Upper lobe of right lung (tissue), 1 donor: ENCODE measurements around the gene DGKI. TPM values are rescaled to one million over a fixed set of nuclear protein-coding genes. Genes with fewer than 3 reads are reported as not detected.

ENCODE experiments used
- ATAC-seq: fragments of 200-7000 bp; cut with Tn5 transposase; one replicate; pipeline ENCODE4 v1.9.1; 2020; ENCODE audit warnings: mild to moderate bottlenecking, moderate library complexity
- DNase-seq: peaks from one replicate; pipeline ENCODE4 v3.0.0-alpha.2; 2020
- H3K27ac ChIP-seq: fragments of 200-600 bp; one replicate; pipeline ENCODE4 v1.8.0; 2022
- H3K27me3 ChIP-seq: fragments of 200-600 bp; one replicate; pipeline ENCODE4 v1.8.0; 2022; ENCODE audit warnings: mild to moderate bottlenecking
- H3K36me3 ChIP-seq: fragments of 200-600 bp; one replicate; pipeline ENCODE4 v1.8.0; 2022
- H3K4me1 ChIP-seq: fragments of 200-600 bp; one replicate; pipeline ENCODE4 v1.8.0; 2022
- H3K4me3 ChIP-seq: fragments of 200-600 bp; one replicate; pipeline ENCODE4 v1.8.0; 2022; ENCODE audit warnings: mild to moderate bottlenecking
- H3K9me3 ChIP-seq: fragments of 200-600 bp; one replicate; pipeline ENCODE4 v1.8.0; 2022
- intact Hi-C: fragments of 100-400 bp; cut with DNase I; formaldehyde crosslinking; loops from one replicate; pipeline ENCODE4 v1.11.0; 2022
- total RNA-seq: library from RNA; stranded (reverse); fragmentation: NEBNext Ultra II Directional; extraction: Animal tissue kit (Norgen Biotek cat#: 25700); gene quantifications from one replicate; pipeline ENCODE4 v1.2.1, GENCODE V29; 2021
- TF ChIP-seq, protein P1 (sequence below): fragments of 200-600 bp; IDR thresholded peaks from one replicate; pipeline ENCODE4 v1.8.0; 2022; ENCODE audit warnings: antibody characterized with exemption
- donor health status: DM: no; HTN: yes; CAD: no; lungs with severe emphysema.

Gene DGKI
- total RNA-seq, 1 donor from 2014 or later = 0.67 TPM

DNA sequence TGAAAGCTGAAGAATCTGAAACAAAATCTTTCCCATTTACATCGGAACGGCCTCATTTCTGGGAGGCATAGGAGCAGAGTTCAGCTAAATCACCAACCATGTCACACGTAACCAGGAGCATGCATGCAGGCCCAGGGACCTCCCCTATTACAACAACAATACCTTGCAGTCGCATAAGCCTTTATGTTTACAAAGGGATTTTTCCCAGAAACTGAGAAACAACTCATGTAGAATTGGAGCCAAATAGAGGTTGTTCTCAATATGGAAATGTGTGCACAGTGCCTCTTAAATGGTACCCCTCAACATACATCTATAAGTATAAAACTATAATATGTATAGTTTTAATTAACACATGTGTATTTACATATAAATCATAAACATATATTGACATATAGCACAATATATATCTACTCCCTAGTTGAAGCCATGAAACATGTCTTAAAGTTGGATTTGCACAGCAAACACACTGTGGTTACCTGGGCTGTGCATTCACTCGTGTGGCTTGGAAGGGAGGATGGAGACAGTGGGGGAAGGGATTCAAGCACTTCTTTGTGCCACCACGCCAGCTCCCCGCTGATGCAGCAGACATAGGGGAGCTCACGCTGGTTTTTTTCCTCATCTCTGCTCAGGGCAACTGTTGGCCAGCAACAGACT, 35.0 kb upstream of the DGKI start:
- DNase-seq (no peak), ATAC-seq (no peak)
- Histone ChIP-seq H3K4me1 (peaks cover 1% of the 10 kb centered on the region), H3K4me3 (no peak overlapping the region), H3K27ac (no peak overlapping the region), H3K27me3 (no peaks in the 10 kb centered on the region), H3K36me3 (peaks cover 93% of the 10 kb centered on the region), H3K9me3 (no peaks in the 10 kb centered on the region)
- intact Hi-C loops = loop anchor here (10.0 kb wide), 1 partner anchor 227 kb away; no protein-coding TSS in a partner anchor
- TF ChIP-seq, protein P1, sequence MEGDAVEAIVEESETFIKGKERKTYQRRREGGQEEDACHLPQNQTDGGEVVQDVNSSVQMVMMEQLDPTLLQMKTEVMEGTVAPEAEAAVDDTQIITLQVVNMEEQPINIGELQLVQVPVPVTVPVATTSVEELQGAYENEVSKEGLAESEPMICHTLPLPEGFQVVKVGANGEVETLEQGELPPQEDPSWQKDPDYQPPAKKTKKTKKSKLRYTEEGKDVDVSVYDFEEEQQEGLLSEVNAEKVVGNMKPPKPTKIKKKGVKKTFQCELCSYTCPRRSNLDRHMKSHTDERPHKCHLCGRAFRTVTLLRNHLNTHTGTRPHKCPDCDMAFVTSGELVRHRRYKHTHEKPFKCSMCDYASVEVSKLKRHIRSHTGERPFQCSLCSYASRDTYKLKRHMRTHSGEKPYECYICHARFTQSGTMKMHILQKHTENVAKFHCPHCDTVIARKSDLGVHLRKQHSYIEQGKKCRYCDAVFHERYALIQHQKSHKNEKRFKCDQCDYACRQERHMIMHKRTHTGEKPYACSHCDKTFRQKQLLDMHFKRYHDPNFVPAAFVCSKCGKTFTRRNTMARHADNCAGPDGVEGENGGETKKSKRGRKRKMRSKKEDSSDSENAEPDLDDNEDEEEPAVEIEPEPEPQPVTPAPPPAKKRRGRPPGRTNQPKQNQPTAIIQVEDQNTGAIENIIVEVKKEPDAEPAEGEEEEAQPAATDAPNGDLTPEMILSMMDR = no peak

DNA sequence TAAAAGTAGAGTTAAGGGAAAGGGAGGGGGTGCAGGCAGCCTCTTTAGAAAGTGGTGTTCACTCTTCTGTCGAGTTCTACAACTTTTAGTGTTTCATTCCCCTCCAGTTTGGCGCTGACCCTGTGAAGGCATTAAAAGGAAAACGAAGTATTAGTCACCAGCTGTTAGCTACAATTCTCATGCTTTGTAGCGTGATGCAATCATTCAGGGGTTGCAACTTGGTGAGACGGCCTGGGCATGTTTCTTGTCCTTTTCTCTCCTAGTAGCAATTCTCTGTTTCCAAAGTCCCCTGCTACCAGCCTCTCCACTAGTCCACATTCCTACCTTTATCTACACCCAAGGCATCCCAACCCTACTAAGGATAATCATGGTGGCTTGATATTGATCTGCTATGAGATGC, 33.7 kb upstream of the DGKI start:
- Histone ChIP-seq H3K4me3 (no peak overlapping the region), H3K4me1 (peaks cover 3% of the 10 kb centered on the region), H3K27ac (no peak overlapping the region), H3K27me3 (no peaks in the 10 kb centered on the region), H3K36me3 (peaks cover 91% of the 10 kb centered on the region), H3K9me3 (no peaks in the 10 kb centered on the region)
- intact Hi-C loops = loop anchor here (10.0 kb wide), 1 partner anchor 226 kb away; no protein-coding TSS in a partner anchor
- TF ChIP-seq, protein P1 = no peak
- DNase-seq (no peak), ATAC-seq (no peak)

DNA sequence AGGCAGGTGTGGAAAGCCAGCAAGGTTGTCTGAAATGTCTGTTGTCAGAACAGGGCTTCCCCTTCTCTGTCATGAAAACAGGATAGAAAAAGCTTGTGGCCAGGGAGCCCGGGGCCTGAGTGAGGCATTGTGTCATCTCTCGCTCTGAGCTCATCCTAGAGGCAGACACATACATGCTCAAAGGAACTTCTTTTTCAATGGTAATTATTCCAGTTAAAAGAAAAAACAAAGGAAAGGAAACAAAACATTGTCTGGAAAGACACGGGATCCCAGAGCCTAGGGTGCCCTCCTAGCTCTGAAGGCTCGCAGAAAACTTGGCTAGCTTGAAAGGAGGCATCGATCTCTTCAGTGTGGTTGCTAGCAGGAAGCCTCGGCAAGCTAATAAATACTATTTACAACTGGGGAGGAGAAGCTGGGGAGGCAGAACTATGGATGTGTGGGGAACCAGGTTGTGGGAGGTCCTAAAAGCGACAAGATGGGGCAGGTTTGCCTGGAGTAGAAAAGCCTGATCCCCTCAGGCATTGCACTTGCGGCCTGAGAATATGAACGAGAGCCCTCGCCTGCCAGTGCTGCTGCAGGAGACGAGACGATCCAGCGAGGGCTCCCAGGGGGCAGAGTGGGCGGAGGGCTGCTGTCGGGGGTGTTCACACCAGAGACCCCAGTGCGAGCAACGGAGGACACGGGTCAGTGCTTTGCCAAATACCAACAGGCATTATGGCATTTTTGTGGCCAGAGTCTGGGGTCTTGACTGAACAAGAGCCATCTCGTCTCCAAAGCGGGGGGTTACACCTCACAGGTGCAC, 32.8 kb upstream of the DGKI start:
- intact Hi-C loops = loop anchor here (10.0 kb wide), 1 partner anchor 225 kb away; no protein-coding TSS in a partner anchor
- peaks cover 86% of the 10 kb centered on the region for H3K36me3 ChIP-seq
- TF ChIP-seq, protein P1 = no peak

DNA sequence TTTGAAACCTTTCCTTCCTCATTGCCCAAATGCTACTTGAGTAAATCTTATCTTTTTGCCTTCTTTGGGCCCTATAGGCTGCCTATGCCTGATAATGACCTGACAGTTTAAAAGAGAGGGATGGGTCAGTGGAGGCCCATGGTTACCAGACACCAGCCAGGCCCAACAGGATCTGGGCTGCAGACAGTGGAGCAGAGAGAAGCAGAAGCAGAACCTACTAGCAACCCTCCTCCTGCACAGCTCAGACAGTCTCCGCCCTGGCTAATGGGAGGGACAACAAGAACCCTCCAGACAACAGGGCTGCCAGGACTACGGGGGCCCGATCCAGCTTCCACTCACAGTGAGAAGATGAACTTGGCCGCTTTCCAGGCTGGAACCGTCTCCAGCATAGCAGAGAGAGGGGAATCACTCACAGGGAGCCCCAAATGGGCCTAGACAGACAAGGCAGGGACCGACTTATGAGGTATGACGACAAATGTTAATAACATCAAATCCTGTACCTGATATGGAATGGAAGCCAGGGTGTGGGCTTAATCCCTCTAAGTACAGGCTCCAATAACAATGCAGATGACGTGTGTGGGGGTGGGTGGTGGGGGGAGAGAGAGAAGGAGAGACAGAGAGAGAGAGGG, 31.7 kb upstream of the DGKI start:
- TF ChIP-seq, protein P1 = no peak
- no peak overlapping the region for H3K4me3 ChIP-seq
- H3K36me3 ChIP-seq = peaks cover 79% of the 10 kb centered on the region
- no peaks in the 10 kb centered on the region for H3K9me3 ChIP-seq
- ATAC-seq (peak; percentile 64), DNase-seq (no peak)
- intact Hi-C loops = no loop called here
- peaks cover 3% of the 10 kb centered on the region for H3K4me1 ChIP-seq
- no peak overlapping the region for H3K27ac ChIP-seq
- no peaks in the 10 kb centered on the region for H3K27me3 ChIP-seq

More for the DNA sequence above, 32.8 kb upstream of the DGKI start:
- Histone ChIP-seq H3K27me3 (no peaks in the 10 kb centered on the region), H3K4me1 (peaks cover 3% of the 10 kb centered on the region), H3K27ac (no peak overlapping the region), H3K9me3 (no peaks in the 10 kb centered on the region), H3K4me3 (no peak overlapping the region)
- no peak for DNase-seq
- no peak for ATAC-seq

DNA sequence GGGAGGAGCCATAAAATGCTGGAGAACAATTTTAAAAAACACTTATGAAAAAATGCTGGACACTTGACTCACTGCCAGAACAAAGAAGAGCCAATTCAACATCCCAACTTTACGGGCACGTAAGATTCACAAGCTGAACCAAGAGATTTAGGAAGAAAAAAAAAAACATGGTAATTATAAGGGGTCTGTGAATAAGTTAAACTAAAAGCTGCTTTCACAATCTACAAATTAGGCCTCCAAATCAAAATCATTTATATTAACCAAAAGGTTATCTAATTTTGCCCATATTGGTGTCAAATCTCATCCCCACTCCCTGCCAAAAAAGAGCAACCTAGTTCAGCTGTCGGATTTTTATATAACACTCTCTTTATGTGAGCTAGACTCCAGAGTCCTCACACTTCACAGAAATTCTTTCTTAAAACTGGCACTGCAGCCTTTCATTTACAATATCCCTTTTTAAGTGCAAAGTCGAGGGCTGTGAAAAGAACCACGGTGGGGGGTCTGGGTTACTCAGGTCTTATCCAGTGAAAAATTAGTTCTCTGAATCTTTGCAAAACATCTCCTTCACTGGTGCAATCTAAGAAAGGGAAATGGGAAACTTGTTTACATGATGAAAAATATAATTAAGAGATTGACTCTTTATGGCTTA, 30.4 kb upstream of the DGKI start:
- DNase-seq (no peak), ATAC-seq (no peak)
- H3K9me3 ChIP-seq = no peaks in the 10 kb centered on the region
- no peak overlapping the region for H3K27ac ChIP-seq
- H3K4me1 ChIP-seq = peaks cover 3% of the 10 kb centered on the region
- TF ChIP-seq, protein P1 = no peak
- no peaks in the 10 kb centered on the region for H3K27me3 ChIP-seq
- H3K4me3 ChIP-seq = no peak overlapping the region
- peaks cover 74% of the 10 kb centered on the region for H3K36me3 ChIP-seq
- intact Hi-C loops = no loop called here
